DMS53 treated with DMSO at 0.1 percent for 48 hours (cell line): ENCODE measurements around the gene ADAMTS19.
A peak's percentile ranks its signal among the peaks of the same experiment; 100 is the strongest.
"Not testable (repeated sequence)": the region's sequence is repeated elsewhere in the genome, so short reads cannot be mapped to it uniquely, and the experiment has no call there.

Source experiments
- DNase-seq: peaks from one replicate; lab custom pipeline; 2025; ENCODE audit not compliant: unreplicated experiment; lab: John Stamatoyannopoulos, UW

The ADAMTS19 gene, protein sequence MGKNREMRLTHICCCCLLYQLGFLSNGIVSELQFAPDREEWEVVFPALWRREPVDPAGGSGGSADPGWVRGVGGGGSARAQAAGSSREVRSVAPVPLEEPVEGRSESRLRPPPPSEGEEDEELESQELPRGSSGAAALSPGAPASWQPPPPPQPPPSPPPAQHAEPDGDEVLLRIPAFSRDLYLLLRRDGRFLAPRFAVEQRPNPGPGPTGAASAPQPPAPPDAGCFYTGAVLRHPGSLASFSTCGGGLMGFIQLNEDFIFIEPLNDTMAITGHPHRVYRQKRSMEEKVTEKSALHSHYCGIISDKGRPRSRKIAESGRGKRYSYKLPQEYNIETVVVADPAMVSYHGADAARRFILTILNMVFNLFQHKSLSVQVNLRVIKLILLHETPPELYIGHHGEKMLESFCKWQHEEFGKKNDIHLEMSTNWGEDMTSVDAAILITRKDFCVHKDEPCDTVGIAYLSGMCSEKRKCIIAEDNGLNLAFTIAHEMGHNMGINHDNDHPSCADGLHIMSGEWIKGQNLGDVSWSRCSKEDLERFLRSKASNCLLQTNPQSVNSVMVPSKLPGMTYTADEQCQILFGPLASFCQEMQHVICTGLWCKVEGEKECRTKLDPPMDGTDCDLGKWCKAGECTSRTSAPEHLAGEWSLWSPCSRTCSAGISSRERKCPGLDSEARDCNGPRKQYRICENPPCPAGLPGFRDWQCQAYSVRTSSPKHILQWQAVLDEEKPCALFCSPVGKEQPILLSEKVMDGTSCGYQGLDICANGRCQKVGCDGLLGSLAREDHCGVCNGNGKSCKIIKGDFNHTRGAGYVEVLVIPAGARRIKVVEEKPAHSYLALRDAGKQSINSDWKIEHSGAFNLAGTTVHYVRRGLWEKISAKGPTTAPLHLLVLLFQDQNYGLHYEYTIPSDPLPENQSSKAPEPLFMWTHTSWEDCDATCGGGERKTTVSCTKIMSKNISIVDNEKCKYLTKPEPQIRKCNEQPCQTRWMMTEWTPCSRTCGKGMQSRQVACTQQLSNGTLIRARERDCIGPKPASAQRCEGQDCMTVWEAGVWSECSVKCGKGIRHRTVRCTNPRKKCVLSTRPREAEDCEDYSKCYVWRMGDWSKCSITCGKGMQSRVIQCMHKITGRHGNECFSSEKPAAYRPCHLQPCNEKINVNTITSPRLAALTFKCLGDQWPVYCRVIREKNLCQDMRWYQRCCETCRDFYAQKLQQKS

DNA sequence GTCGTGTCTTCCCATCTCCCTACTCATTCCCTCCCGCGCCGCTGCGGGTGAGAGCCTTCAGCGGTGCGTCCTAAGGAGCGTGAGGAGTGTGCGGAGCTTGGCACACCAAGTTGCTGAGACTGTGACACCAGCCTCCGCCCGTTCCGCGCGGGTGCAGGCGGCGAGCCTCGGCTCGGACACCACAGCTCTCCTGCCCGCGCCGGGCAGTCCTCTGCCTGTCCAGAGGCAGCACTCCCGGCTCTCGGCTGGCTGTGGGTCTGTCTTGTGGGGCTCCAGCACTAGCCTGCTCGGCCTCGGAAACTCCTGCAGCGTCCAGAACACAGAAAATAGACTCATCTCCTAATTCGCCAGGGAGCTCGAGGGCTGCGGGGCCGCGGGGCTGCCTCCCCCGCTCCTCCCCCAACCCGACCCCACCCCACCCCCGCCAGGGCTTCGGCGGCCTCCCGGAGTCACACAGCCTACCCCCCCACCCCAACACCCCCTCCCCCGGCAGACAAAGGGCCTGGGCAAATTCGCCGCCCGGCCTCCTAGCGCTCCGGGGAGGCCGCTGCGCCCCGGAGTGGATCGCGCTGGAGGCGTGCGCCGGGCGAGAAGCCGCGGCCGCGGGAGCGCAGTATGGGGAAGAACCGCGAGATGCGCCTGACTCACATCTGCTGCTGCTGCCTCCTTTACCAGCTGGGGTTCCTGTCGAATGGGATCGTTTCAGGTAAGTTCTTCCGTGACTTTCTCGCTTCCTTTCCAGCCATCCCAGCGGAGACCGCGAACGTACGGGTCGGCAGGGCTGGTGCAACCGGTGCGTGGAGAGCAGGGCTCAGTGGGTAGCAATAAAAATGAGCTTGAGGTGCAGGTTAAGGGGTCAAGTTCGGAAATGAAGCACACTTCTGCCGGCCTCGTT lies at the start of gene ADAMTS19:
Gene ADAMTS19 (plus strand): TSS at position 522 of the 895 bp plus-strand sequence. CDS start 94 bp downstream, at position 616.
- peak; percentile 57 for DNase-seq

GRCh38 chr5:129410488-129410887 lies 49.6 kb upstream of the ADAMTS19 start:
- DNase-seq: no peak

GRCh38 chr5:129412721-129413120 lies 47.4 kb upstream of the ADAMTS19 start:
- no peak for DNase-seq

- no peak for DNase-seq
These were observed 46.5 kb upstream of the ADAMTS19 start for GRCh38 chr5:129413570-129413969.

DNA sequence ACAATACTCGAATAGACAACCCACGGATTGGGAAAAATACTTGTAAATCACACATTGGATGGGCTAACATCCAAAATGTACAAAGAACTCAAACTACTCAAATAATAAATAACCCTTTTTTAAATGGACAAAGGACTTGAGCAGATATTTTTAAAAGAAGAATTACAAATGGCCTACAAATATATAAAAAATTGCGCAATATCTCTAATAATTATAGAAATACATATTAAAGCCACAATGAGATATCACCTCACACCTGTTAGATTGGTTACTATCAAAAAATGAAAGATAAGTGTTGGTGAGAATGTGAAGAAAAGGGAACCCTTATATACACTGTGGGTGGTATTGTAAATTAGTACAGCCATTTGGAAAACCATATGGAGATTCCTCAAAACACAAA lies 40.8 kb upstream of the ADAMTS19 start:
- DNase-seq: no peak

GRCh38 chr5:129425031-129425430 lies 35.1 kb upstream of the ADAMTS19 start:
- DNase-seq: no peak

DNA sequence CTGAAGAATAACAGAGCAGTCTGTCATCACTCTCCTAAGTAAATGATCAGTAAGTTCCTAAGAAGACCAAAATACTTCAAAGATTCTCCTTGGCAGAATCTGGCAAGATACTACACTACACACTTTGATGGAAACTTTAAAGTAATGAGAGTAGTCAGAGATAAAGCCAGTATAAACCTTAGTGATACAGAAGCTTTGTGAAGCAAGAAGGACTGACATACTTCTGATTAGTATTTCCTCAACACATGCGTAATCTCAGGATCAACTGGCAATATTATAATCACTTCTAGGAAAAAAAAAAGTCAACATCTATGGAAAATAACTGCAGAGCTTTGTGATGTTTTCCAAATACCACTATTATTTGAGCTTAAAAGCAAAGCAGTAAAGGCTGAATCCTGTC lies 34.0 kb upstream of the ADAMTS19 start:
- DNase-seq: no peak

DNA sequence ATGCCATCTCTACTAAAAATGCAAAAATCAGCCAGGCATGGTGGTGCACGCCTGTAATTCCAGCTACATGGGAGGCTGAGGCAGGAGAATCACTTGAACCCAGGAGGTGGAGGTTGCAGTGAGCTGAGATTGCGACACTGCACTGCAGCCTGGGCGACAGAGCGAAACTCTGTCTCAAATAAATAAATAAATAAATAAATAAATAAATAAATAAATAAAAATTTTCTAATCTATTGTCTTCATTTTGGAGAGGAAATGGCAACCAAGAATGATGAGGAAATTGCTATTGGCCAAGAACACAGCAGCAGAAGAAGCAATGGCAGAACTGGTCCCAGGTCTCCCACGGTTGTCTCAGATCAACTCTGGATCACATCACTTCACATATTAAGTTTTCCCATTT lies 31.5 kb upstream of the ADAMTS19 start:
- DNase-seq: not testable (repeated sequence)

DNA sequence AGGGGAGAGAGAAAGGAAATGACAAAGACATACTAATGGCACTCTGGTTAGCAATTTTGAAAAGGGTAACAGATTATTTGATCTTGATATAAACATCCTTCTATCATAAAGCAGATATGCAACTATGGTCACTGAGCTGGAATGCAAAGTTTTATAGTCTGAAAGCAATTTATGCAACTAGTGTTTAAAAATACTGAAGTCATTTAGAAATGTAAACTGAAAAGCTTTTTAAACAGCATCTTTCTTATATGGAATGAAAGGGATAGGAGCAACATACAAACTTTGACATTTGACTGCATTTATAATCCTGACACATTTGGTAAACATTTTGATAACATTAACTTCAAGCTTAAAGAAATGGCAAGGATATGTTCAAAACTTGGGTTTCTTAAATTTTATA lies 28.7 kb upstream of the ADAMTS19 start:
- no peak for DNase-seq

- no peak for DNase-seq
These were observed 21.8 kb upstream of the ADAMTS19 start for GRCh38 chr5:129438322-129438721.

DNA sequence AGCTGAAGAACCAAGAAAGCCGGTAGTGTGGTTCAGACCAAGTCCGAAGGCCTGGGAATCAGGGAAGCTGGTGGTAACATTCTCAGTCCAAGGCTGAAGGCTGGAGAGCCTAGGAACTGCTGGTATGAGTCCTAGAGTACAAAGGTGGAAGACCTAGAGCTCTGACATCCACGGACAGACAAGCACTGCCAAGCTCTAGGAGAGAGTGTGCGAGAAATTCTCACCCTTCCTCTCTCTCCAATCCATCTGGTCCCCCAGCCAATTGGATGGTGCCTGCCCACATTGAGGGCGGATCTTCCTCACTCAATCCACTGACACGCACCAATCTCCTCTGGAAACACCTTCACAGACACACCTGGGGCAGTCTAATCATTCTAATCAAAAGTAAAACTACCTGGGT lies 19.7 kb upstream of the ADAMTS19 start:
- no peak for DNase-seq

DNA sequence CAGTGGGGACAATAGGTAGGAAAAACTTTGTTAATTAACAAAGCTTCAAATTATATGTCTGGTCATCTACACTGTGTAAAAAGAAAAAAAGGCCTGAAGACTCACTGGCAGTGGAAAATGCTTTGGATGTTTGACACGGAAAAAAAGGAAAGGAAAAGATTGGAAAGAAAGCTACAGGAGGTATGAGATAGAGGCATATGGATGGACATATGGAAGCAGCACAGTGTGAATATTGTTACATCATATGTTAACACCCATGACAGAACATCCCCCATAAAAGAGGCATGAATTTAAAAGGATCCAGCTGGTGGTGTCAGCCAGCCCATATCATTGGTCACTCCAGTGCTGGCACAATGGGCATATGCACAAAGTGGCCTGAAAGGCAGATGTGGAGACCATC lies 19.0 kb upstream of the ADAMTS19 start:
- no peak for DNase-seq

- no peak for DNase-seq
These were observed 14.7 kb upstream of the ADAMTS19 start for GRCh38 chr5:129445379-129445778.

DNA sequence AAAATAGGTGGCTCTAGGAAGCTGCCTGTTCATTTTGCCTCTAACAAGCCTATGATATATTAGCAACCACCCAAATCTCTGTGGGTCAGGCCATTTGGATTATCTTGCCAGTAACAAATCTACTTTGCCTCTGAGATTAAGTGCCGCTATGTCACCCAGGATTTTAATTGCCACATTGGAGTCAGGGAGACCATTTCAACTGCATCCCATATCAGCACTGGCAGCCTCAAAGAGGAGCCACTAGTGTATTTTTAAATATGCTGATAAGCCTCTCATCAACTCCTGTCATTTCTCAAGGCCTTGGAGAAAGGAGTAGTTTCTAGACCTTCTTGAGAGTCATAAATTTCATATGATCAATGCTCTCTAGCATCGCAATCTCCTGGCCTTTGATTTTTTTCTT lies 12.1 kb upstream of the ADAMTS19 start:
- DNase-seq: no peak

GRCh38 chr5:129448654-129449053 lies 11.4 kb upstream of the ADAMTS19 start:
- DNase-seq: no peak

GRCh38 chr5:129454461-129454860 lies 5.6 kb upstream of the ADAMTS19 start:
- DNase-seq: no peak

GRCh38 chr5:129459450-129459776 lies 685 bp upstream of the ADAMTS19 start:
- DNase-seq: no peak

DNA sequence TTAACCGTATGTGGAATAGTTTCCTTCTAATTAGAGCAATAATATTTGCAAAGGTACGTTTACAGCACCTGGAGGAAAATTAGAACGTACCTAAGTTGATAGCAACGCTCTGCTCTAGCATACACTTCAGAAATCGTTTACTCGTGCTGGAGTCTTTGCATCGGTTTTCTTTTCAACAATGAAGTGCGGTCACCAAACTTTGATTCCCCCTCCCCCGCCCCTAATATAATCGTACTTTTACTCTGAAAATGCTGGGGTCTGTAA lies 506 bp downstream of the ADAMTS19 start:
- DNase-seq: peak; percentile 55

DNA sequence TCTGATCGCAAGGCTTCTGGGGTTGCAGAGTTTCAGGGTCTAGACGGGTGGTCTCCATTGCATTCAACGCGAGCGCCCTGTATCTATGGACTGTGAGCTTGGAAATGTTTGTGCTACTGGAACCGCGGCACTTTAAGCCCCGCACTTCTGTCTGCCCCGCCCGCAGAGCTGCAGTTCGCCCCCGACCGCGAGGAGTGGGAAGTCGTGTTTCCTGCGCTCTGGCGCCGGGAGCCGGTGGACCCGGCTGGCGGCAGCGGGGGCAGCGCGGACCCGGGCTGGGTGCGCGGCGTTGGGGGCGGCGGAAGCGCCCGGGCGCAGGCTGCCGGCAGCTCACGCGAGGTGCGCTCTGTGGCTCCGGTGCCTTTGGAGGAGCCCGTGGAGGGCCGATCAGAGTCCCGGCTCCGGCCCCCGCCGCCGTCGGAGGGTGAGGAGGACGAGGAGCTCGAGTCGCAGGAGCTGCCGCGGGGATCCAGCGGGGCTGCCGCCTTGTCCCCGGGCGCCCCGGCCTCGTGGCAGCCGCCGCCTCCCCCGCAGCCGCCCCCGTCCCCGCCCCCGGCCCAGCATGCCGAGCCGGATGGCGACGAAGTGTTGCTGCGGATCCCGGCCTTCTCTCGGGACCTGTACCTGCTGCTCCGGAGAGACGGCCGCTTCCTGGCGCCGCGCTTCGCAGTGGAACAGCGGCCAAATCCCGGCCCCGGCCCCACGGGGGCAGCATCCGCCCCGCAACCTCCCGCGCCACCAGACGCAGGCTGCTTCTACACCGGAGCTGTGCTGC lies 1.0 kb downstream of the ADAMTS19 start:
- DNase-seq: peak; percentile 43

DNA sequence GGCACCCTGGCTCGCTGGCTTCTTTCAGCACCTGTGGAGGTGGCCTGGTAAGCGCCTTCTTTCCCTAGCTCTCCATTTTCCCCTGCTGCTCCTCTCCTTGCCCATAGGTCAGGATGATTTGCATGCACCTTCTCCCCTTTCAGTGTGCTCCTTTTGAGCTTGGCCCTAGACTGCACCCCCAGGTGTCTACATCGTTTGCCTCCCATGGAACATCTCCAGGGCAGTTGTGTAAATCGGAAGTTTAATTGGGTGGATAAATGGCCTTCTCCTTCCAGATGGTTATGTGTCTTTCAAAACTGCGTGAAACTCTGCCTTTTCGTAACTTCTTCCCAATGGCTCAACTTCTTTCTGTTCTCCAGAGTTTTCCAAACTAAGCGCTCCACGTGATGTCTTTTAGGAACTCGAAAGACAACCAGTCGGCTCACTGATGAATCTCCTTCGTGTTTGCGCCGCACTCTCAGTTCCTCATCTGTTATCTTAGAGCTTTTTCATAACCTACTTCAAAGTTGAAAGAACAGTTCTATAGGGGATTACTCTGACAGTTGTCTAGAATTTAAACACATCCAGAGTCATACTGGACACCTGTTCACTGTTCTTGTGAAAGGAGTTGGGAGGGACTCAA lies 1.7 kb downstream of the ADAMTS19 start:
- no peak for DNase-seq
